Glomerular visceral epithelial cell (primary cell): ENCODE results near the gene PANX2.

Experiments used
- DNase-seq: peaks from one replicate; pipeline ENCODE4 v3.0.0-alpha.2; 2016; ENCODE audit errors: extremely low spot score

The PANX2 gene

GRCh38 chr22:50227579-50228215, 57.2 kb downstream of the PANX2 start:
- DNase-seq, result no peak

GRCh38 chr22:50228366-50228765, 57.8 kb downstream of the PANX2 start:
- no peak for DNase-seq

GRCh38 chr22:50229370-50229769, 58.8 kb downstream of the PANX2 start:
- no peak for DNase-seq
